ENCODE measurements around the gene ATXN3.

ATXN3 gene

DNA sequence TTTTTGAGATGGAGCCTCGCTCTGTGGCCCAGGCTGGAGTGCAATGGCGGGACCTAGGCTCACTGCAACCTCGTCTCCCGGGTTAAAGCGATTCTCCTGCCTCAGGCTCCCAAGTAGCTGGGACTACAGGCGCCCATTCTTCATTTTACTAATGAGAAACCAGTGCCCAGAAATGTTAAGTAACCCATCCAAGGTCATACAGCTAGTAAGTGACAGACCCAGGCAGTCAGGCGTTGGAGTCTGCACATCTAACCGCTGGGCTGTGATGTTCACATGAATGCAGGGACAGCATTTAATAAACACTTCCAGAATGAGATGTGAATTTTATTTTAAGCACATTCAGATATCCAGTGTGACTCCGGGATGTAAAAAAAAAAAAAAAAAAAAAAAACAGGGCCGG is 65.2 kb downstream of the ATXN3 start:
- no peak for DNase-seq (ENCODE audit: low read depth)
- no peak overlapping the region for H3K4me3 ChIP-seq (ENCODE audit: control insufficient read depth, low read depth, low read length)
- TF ChIP-seq, protein P1, sequence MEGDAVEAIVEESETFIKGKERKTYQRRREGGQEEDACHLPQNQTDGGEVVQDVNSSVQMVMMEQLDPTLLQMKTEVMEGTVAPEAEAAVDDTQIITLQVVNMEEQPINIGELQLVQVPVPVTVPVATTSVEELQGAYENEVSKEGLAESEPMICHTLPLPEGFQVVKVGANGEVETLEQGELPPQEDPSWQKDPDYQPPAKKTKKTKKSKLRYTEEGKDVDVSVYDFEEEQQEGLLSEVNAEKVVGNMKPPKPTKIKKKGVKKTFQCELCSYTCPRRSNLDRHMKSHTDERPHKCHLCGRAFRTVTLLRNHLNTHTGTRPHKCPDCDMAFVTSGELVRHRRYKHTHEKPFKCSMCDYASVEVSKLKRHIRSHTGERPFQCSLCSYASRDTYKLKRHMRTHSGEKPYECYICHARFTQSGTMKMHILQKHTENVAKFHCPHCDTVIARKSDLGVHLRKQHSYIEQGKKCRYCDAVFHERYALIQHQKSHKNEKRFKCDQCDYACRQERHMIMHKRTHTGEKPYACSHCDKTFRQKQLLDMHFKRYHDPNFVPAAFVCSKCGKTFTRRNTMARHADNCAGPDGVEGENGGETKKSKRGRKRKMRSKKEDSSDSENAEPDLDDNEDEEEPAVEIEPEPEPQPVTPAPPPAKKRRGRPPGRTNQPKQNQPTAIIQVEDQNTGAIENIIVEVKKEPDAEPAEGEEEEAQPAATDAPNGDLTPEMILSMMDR (conservative IDR thresholded peaks at IDR 0.05; ENCODE audit: control insufficient read depth, insufficient read depth, low read depth, low read length): no peak

DNA sequence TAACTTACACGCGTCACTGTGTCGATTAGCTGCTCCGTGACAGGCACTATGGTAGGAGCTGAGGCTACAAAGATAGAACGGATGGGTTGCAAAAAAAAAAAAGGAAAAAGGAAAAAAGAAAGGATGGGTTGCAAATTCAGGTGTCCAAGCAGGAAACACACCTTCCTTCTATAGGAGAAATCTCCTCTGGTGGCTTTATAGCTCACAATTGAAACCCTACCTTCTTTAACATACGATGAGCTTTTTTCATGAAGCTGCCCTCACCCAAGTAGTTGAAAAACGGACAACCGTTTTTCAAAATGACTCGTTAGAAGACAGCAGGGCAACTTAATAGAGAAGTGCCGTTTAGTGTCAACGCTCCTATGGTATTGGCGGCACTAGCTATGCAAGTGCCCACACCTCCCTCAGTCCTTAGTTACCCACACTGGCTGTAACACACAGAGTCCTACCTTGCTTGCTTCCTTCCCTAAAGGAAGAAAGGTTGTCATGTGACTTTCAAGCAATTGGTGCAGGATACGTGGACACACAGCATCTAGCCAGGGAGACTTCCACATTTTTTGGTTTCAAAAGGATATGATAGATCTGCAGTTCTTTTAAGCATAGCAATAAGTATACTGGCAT is 65.8 kb downstream of the ATXN3 start:
- peak; percentile 66 for DNase-seq (ENCODE audit: low read depth)
- peak overlapping the region; percentile 78 for H3K4me3 ChIP-seq (ENCODE audit: control insufficient read depth, low read depth, low read length)
- TF ChIP-seq, protein P1 (conservative IDR thresholded peaks at IDR 0.05; ENCODE audit: control insufficient read depth, insufficient read depth, low read depth, low read length): no peak

DNA sequence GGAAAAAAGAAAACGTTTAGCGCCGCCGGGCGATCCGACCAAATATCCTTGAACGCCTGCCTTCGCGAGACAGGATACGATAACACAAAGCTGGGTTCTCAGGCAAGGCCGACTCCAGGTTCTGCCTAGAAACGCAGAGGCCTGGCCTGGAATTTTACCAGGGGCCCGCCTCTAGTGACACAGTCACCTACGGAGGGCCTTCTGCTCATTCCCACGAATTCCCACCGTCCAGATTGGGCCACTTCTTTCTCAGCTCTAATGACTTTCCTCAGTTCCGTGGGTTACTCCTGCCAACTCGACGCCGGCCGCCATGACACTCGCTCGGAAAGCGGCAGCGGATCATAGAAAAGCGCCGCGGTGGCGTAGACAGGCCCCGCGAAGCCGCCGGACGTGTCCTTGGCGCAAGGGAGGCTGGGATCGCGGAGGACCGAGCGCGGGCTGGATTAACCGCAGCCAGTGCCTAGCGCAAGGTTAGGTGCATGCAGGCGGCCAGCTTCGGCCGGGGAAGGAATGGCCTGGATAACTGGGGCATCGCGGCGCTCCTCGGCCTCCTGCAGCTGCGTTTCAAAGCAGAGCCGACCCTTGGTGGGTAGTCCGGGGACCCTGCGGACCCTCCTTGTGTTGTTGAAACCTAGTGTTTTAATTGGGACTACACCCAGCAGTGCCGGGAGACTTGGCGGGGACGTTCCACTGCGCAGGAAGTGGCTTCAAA is 66.5 kb downstream of the ATXN3 start, which contains the start of gene TRIP11:
TRIP11 (minus strand) TSS at position 341 of the 712 bp plus-strand sequence. CDS start 374 bp downstream, outside the sequence.
- H3K4me3 ChIP-seq (ENCODE audit: control insufficient read depth, low read depth, low read length): peak within 1 kb of the TSS; percentile 78
- TF ChIP-seq, protein P1 (conservative IDR thresholded peaks at IDR 0.05; ENCODE audit: control insufficient read depth, insufficient read depth, low read depth, low read length): no peak
- DNase-seq (ENCODE audit: low read depth): peak; percentile 91

DNA sequence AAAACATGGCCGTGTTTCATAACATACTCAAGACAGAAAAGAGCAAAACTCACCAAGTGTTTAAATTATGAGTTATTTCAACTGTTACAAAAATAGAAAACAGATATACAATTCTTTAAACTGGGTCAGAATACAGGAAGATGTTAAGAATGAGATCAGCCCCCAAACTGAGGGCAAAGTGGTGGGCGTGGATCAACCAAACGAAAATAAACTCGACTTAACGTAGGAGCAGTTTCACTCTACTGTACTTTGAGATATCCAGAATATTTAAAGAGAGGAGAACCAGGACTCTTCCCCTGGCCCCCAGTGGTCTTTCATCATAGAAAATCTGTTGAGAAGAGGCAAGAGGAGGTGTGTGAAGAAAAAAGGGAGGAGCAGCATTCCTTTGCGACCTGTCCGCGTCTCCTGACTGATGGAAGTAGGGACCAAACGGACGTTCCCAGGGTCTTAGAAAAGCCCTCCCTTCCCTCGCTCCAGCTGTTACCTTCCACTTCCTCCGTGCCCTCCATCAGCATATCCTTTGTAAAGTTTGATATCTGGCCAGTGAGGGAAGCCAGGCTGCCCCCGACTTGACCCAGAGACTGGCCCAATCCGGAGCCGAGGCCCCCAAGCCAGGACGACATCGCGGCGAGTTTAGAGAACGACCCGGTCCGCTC is 67.2 kb downstream of the ATXN3 start:
- TF ChIP-seq, protein P1 (conservative IDR thresholded peaks at IDR 0.05; ENCODE audit: control insufficient read depth, insufficient read depth, low read depth, low read length): no peak
- peak overlapping the region; percentile 78 for H3K4me3 ChIP-seq (ENCODE audit: control insufficient read depth, low read depth, low read length)
- DNase-seq (ENCODE audit: low read depth): peak; percentile 63

DNA sequence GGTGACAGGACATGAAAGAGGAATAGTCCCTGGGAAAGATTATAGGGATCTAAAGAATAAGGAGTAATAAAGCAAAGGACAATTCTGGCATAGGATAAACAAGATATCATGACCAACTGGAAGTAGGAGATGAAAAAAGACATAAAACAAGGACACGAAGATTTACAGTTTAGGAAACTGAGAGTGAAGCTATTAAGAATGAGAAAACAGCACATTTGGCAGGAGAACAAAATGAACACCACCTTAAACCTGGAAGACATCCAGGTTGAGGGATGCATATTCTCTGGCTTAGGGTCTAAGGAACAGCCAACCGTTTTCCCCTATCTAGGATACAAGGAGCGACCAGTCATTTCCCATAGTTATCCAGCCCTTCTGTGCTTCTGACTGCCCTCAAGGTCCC is 68.4 kb downstream of the ATXN3 start:
- TF ChIP-seq, protein P1 (conservative IDR thresholded peaks at IDR 0.05; ENCODE audit: control insufficient read depth, insufficient read depth, low read depth, low read length): no peak
- peak overlapping the region; percentile 78 for H3K4me3 ChIP-seq (ENCODE audit: control insufficient read depth, low read depth, low read length)

DNA sequence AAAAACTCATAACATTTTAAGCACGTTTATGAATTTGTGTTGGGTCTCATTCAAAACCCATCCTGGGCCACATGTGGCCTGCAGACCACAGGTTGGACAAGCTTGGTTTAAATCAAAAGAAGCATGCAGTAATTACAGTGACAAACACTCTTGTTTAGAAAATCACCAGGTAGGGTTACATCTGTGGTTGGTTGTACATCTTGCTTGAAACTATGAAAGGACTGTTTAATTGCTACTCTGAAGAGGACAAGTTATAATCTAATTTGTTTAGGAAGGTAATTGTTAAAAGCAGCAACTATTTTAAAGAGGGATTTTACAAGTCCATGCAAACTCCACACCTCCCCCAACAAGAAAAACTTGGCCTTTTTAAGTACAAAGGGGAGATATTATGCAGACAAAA is 70.5 kb downstream of the ATXN3 start:
- no peak for DNase-seq (ENCODE audit: low read depth)
- TF ChIP-seq, protein P1 (conservative IDR thresholded peaks at IDR 0.05; ENCODE audit: control insufficient read depth, insufficient read depth, low read depth, low read length): no peak
- H3K4me3 ChIP-seq (ENCODE audit: control insufficient read depth, low read depth, low read length): no peak overlapping the region

More for the DNA sequence above, 68.4 kb downstream of the ATXN3 start:
- no peak for DNase-seq (ENCODE audit: low read depth)

Measured in fibroblast of mammary gland (primary cell).